Measurements from ENCODE around the gene RAPH1. TPM values are rescaled to one million over a fixed set of nuclear protein-coding genes. Genes with fewer than 3 reads are reported as not detected.

RAPH1 gene, protein sequence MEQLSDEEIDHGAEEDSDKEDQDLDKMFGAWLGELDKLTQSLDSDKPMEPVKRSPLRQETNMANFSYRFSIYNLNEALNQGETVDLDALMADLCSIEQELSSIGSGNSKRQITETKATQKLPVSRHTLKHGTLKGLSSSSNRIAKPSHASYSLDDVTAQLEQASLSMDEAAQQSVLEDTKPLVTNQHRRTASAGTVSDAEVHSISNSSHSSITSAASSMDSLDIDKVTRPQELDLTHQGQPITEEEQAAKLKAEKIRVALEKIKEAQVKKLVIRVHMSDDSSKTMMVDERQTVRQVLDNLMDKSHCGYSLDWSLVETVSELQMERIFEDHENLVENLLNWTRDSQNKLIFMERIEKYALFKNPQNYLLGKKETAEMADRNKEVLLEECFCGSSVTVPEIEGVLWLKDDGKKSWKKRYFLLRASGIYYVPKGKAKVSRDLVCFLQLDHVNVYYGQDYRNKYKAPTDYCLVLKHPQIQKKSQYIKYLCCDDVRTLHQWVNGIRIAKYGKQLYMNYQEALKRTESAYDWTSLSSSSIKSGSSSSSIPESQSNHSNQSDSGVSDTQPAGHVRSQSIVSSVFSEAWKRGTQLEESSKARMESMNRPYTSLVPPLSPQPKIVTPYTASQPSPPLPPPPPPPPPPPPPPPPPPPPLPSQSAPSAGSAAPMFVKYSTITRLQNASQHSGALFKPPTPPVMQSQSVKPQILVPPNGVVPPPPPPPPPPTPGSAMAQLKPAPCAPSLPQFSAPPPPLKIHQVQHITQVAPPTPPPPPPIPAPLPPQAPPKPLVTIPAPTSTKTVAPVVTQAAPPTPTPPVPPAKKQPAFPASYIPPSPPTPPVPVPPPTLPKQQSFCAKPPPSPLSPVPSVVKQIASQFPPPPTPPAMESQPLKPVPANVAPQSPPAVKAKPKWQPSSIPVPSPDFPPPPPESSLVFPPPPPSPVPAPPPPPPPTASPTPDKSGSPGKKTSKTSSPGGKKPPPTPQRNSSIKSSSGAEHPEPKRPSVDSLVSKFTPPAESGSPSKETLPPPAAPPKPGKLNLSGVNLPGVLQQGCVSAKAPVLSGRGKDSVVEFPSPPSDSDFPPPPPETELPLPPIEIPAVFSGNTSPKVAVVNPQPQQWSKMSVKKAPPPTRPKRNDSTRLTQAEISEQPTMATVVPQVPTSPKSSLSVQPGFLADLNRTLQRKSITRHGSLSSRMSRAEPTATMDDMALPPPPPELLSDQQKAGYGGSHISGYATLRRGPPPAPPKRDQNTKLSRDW
- 9.3 and 13.8 TPM in 2 replicates for total RNA-seq (2014; rRNA removed; shearing (Covaris generic))

DNA sequence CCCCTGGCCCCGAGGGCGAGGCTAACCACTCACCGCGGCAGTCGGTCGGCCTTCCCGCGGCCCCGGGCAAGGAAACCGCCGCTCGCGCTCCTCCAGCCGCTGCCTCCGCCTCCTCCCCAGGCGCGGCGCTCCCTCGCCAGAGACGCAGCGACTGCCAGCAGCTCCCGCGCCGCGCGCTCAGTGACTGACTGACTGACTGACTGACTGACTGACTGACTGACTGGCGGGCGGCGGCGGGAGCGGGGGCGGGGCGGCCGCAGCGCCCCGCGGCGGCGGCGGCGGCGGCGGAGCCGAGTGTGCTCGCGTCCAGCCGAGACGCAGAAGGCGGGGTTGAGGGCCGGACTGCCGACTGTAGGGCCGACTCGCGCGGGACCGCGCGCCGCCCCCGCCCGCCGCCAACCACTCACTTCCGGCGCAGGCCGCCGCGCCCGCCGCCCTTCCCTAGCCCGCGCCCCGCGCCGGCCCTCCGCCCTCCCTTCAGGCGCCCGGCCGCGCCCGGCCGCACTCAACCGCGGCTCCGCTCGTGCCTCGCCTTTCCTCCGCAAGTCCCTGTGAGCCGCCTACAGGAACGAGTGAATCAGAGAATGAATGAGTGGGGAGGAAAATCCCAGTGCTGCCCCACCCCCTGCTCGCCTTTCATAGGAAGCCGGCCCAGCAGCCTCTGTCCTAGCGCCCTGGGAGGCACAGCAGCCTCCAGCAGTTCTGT lies at the start of gene RAPH1:
RAPH1 (minus strand) TSS at position 224 of the 706 bp plus-strand sequence. CDS start 39,948 bp downstream, outside the sequence.
- DNase-seq (ENCODE audit: low read depth), result peak; percentile 79

DNA sequence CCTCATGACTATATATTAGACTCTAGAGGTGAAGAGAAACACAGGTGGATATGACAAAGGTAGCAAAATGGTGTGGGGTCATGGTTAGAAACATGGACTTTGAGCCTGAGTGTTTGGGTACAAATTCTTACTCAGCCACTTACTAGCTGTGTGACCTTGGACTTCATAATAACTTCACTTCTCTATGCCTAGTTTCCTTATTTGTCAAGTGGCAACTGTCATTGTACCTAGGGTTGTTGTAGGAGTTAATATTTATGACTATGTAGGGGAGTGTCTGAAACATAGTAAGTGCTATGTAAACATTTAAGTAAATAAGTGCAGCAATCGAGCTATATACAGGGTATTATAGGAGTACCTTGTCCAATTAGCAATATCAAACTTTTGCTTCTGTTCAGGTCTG lies 49.7 kb upstream of the RAPH1 start:
- DNase-seq (ENCODE audit: low read depth), result no peak

DNA sequence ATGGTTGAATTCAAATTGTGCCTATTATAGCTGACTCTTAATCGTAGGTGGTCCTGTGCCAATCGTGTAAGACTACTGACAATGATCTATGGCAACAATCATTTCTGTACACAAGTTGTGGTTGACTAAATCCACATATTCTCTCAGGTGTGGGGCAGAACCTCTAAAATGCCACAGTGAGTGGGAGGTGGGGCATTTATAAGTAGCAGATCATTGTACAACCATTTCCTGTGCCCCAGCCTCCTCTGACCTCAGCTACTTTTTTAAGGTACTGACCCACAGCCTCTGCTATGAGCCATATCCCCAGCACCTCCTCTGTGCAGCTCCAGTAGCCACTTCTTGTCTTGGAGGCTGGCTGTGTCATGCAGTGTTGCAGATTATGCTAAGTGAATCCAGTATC lies 48.6 kb upstream of the RAPH1 start:
- peak; percentile 91 for DNase-seq (ENCODE audit: low read depth)

DNA sequence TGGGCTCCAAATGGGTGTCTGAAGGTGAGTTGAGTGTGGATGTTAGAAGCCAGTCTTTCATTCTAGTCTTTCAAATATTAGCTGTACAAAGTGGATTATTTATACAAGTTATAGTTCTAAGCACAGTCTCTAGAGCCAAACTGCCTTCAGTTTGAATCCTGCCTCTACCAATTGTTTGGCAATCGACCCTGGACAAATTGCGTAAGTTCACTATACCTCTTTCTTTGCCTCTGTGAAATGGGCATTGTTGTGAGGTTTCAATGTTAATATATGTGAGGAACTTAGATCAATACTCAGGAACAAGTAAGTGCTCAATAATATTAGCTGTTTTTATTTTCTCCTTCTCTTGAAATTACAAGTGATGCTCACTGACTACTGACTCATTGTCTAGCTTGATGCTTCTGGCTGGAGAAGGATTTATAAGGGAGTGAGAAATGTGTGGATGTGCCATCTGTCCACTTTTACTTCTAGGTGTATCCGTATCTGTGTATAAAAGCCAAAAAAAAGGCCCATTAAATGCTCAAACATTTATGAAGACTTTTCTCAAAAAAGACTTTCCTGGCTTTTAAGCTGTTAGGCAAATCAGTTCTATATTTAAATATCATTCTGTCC lies 48.1 kb upstream of the RAPH1 start:
- peak; percentile 46 for DNase-seq (ENCODE audit: low read depth)

DNA sequence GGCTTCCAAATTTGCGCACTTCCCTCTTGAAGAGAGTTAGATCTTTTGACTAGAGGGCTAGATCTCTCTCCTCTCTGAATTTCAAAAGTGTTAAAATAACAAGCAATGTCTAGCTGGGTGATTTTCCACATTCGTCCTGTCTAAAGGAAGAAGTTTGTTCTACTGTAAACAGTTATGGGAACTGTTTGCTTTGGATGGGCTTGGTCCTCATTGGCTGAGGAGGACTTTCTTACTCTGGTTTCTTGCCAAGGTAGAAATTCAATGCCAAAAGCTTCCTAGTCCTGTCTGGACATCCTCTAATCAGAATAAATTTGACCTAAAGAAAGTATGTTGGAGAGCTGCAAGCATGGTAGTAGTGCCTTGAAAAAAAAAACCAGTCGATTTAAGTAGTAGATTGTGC lies 47.4 kb upstream of the RAPH1 start:
- no peak for DNase-seq (ENCODE audit: low read depth)

DNA sequence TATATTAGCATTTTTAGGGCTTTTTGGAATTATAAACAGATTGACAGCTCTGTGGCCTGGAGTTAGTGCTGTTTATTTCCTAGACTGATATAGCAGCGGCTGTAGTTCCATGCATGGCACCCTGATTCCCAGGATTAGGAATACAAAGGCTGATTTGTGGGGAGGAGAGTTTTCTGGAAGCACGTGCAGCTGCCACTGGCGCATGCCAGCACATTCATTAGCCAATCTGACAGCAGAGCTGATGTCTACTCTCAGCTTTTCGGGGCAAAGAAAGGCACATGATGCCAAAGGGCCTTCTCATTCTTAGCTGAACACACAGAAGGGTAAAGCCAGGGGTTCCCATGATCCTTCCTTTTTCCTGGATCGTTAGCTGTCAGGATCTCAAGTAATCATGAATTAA lies 45.7 kb upstream of the RAPH1 start:
- DNase-seq (ENCODE audit: low read depth), result no peak

DNA sequence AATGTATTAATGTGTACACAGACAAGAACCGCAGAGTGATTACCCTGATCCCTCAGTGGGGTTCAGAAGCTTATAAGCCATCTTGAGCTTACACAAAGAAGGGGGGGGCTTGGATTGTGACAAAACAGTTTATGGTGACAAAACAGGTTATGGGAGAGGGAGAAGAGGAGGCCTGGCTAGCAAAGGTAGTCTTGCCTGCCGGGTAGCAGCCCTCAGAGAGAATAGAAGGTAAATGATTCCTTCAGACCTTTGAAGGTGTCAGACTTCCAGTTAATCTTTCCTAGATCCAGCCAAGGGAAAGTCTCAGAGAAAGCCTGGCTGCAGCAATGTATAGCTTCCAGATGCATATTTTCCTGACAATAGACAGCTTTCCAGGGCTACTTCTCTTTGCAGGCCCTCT lies 44.6 kb upstream of the RAPH1 start:
- DNase-seq (ENCODE audit: low read depth), result no peak

DNA sequence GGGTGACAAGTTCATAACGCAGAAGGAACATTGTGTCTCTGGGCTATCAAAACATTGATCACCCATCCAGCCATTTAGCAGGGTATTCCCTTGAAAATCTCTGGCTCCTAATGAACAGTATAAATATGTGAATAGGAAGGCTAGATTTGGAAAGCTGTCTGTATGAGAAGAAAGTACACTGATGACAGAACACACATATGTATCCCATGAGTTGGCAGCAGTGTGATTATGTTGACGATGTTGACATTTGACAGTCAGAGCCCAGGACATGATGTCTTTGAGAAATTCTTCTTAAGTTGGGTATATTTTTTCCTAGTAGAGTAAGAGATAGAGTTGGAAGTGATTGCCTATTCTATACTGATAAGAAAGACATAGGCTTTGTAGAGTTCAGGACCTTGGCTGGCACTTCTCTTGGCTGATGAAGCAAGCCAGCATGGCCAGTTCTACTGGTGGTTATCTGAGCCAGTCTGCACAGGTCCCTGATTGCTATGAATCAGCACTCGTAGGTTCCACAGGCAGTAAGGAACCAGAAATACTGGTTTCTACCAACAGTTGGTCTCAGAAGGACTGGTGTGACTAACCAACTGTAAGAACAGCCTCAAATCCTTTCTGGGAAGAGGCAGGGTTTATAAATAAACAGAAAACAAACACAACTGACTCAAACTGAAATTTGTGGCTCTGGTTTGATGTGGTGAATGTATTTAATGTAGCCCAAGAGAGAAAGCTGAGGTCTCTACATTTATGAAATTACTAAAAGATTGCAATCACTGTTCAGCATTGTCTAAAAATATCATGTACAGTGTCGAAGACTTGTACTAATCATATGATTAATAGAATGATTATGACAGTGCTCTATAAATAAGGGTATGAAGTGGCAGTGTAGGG lies 43.9 kb upstream of the RAPH1 start:
- DNase-seq (ENCODE audit: low read depth), result peak; percentile 88

DNA sequence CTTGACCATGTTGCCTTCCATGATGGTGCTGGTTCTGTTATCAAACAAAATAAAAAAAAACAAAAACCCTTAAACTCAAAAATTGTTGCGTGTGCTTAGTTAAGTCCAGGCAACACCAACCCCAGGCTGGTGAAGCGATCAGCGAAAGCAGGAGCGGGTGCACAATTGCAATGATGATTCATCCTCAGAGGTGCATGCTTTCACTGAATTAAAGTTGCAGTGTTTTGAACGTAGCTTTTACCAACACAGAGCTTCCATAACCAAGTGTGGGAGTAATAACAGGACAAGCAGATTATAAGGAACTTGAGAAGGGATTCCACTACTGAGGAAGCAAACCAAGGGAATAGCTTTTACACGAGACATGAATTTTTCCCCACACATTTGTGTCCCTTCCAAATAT lies 39.7 kb upstream of the RAPH1 start:
- no peak for DNase-seq (ENCODE audit: low read depth)

DNA sequence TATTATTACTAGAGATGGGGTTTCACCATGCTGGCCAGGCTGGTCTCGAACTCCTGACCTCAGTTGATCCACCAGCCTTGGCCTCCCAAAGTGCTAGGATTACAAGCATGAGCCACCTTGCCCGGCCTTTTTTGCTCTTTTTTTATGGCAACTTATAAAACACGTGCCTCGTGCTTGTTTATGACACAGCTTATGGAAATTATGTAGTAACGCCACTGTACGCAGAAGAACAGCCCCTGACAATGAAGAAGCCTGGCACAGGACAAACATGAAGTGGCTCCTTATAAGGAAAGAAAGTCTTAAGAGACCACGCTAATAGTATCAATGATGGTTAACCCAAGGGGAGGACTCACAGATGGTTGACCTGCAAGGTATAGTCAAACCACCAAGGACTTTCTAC lies 37.2 kb upstream of the RAPH1 start:
- no peak for DNase-seq (ENCODE audit: low read depth)

DNA sequence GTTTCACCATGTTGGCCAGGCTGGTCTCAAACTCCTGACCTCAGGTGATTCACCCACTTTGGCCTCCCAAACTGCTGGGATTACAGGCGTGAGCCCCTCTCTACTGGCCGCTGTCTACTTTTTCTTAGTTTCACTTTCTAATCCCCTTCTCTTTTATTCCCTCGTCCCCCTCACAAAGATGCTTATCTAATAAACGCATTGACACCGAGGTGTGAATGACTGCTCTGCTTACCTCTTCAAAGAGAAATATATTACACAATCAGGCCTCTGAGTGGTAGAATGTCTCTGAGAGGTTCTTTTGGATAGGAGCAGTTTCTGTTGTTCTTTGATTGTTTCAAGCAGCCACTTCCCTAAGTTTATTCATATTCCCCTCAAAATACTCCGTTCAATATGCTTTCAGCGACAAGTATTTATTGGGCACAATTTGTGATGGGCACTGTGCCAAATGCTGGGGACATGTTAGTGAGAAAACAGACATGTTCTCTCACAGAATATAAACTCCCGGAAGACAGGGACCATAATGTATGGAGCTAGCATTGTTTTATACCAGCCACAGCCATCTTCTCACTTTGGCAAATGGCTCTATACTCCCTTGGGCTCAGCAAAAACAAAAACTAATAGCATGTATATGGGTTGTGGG lies 34.7 kb upstream of the RAPH1 start:
- DNase-seq (ENCODE audit: low read depth), result no peak

DNA sequence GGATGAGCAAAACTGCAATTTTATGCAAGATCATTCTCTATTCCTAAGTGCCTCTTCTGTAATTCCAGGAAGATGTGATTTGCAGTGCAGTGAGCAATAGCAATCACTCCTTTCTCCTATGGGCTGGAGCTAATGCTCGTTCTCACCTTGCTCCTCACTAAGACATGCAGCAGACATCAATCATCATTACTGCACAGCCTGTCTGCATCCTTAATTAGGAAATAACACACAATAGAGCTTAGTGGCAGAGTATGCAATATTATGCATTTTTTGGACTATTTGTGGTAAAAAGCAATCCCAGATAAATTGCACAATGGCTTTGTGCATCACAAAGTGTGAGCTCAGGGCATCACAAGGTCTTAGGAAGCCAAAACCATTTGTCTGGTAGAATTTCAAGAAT lies 32.6 kb upstream of the RAPH1 start:
- no peak for DNase-seq (ENCODE audit: low read depth)

DNA sequence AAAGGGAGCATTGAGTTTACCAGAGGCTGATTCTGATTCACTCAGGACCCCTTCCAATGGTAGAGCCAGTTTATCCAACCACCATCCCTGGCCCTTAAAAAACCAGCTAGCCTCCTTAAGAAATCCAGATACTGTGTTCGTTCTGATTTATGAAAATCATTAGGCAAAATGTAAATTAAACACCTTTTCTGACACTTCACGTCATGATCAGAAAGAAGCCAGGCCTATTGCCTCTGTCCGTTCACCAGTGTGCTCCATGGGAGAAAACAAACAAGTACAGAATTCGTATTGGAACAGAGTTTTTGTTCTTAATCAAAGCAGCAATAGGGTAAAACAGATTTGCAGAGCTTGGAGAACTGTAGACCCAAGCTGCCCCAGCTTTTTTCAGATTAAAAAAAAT lies 31.1 kb upstream of the RAPH1 start:
- no peak for DNase-seq (ENCODE audit: low read depth)

DNA sequence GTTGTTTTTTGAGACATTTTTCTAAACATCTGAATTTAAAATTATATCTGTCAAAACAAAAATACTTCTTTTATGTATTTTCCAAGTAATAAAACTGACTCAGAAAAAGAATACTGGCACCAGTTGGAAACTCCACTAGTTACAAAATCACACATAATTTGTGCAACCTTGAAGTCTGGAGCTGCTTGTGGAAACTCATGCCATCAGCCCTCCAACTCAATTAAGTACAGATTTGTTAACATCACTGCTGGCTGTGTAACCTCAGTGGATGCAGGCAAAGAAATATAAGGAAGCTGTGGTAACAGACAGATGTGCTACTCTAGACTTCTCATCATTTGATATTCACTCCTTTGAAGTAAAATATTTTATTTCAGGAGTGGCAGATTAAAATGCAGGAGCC lies 30.0 kb upstream of the RAPH1 start:
- DNase-seq (ENCODE audit: low read depth), result no peak

DNA sequence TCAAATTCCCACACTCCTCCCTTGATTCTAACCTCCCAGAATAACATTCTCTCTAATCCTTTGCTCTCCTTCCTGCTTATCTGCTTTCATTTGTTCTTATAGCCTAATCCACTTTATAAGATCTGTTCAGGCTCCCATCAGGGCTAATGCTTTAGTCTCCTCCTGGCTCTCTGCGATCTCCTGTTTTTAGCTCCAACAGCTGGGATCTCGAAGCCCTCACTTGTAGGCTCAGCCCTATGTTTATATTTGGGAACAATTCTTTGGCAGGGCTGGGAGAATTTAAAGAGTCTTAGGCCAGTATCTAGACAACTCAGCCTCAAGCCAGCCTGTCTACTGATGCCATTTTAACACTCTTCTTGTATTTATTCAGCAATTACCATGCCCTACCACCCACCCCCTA lies 27.2 kb upstream of the RAPH1 start:
- no peak for DNase-seq (ENCODE audit: low read depth)

DNA sequence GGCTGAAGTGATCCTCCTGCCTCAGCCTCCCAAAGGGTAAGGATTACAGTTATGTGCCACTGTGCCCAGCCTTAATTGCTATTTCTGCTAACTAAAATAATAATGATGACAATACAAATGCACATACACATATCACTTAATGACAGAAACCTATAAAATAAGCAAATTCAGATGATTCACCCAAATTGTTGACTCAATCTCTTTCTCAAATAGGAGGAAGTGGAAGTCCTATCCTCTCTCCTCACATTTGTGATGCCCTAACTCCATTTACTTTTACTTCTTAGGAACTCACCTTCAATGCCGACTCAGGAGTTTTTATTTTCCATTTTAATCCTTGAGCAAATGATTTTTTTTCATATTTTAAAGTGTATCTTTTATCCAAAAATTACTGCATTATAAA lies 24.5 kb upstream of the RAPH1 start:
- DNase-seq (ENCODE audit: low read depth), result no peak

DNA sequence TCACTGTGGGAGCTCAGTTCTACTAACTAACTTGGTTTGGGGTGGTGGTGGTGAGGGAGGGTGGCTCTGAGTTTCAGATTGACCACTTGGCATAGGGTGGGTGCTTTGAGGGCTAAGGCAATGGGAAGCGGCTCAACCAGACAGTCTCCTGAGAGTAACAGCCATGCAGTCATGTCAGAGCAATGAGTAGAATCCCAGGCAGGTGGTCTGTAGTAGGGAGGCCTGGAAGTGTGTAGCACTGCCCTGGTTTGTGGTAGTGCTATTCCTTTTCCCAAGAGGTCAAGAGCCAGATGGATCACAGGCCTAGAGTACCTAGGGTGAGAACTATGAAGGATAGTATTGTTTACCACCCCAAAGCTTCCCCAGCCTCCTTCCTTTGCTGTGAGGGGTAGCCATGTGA lies 18.7 kb upstream of the RAPH1 start:
- no peak for DNase-seq (ENCODE audit: low read depth)

DNA sequence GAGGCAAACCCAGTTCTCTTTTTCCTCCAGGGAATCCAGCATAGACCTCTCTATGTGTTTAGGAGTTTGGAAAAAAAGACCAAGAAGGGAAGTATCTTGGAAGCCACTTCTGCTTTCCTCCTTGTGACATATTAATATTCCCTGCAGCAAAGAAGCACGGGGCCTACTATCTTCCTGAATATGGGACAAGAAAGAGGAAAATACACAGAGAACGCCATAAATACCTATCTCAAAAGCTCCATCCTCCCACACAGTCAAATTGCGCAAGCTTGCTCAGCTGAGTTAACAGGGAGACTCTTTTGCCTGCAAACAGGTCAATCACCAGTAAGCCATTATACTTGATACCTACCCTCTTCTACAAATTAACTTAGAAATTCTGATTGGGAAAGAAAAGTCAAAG lies 16.7 kb upstream of the RAPH1 start:
- no peak for DNase-seq (ENCODE audit: low read depth)

DNA sequence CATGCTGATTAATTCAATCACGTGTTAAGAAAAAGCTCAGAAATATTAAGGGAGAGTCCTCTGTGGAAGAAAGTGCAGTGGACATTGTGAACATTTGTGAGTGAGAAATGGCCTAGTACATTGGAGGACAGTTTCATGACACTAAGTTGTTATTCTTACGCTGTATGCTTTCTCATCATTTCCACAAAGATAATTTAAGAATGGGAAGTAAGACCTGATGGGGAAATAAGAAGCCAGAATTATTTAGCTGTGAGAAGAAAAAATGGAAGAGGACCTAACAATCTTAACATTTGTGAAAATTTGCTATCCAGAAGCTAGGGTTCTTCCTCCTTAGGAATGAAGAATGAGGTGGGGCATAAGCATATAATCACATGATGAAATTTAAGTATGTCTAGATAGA lies 15.2 kb upstream of the RAPH1 start:
- DNase-seq (ENCODE audit: low read depth), result no peak

DNA sequence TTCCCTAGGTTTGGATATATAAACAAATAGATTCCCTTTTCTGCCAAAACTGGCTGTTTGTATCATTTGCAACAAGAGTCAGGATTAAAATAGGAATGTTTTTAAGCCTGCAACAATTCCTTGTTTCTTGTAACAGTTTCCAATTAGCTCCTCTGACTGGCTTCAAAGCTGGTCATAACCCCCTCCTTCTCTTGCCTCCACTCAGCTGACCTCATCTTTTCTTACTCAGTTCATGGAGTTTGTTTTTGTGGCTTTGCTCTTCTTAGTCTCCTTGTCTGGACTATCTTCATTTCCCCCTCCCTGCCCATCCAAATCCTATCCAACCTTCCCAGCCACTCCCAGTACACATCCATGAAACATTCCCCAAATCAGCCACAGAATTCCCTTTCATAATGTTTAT lies 14.3 kb upstream of the RAPH1 start:
- DNase-seq (ENCODE audit: low read depth), result no peak
